ENCODE results near the gene CHCHD3. TPM values are rescaled to one million over a fixed set of nuclear protein-coding genes. Genes with fewer than 3 reads are reported as not detected.

The CHCHD3 gene
- total RNA-seq, 1 experiment from 2014 or later = 149 TPM

GRCh38 chr7:133053321-133053891, 28.5 kb downstream of the CHCHD3 start:
- H3K27me3 ChIP-seq (ENCODE audit: low read length) = no peaks in the 10 kb centered on the region
- no peak overlapping the region; the same call in 1 of the 2 replicates for H3K4me2 ChIP-seq (ENCODE audit: low read length)
- no peak overlapping the region for H3K9ac ChIP-seq (ENCODE audit: low read length)
- TF ChIP-seq CTCF (conservative IDR thresholded peaks at IDR 0.05; ENCODE audit: low read depth, low read length) (no peak), EZH2 (IDR thresholded peaks at IDR 0.05; ENCODE audit: low read length, unreplicated experiment) (no peak), EZH2phosphoT487 (IDR thresholded peaks at IDR 0.05; ENCODE audit: borderline replicate concordance, low read length) (no peak)
- H3K4me3 ChIP-seq (ENCODE audit: low read length) = no peak overlapping the region
- ATAC-seq (peak; percentile 86), DNase-seq (peak; percentile 60)
- H3K9me3 ChIP-seq (ENCODE audit: low read length) = no peaks in the 10 kb centered on the region
- no peaks in the 10 kb centered on the region for H3K36me3 ChIP-seq (ENCODE audit: low read depth, low read length)
- no peaks in the 10 kb centered on the region for H3F3A ChIP-seq (ENCODE audit: low read length, unreplicated experiment)
- H2AFZ ChIP-seq (ENCODE audit: low read length) = no peak overlapping the region
- ChIA-PET POLR2A (ENCODE audit: unreplicated experiment) (no interaction called here), CTCF (no interaction called here)
- H3K9me2 ChIP-seq (replicated peaks; ENCODE audit: low read length) = no peaks in the 10 kb centered on the region
- H4K20me1 ChIP-seq (ENCODE audit: low read length) = peaks cover 14% of the 10 kb centered on the region; the same call in 1 of the 2 replicates
- H3K79me2 ChIP-seq (ENCODE audit: low read length) = peaks cover 88% of the 10 kb centered on the region
- H3K4me1 ChIP-seq (ENCODE audit: insufficient read depth, low read length) = peaks cover 13% of the 10 kb centered on the region
- H3K27ac ChIP-seq (ENCODE audit: low read length) = peak overlapping the region; percentile 42
- no TSS peak for BruUV-seq (replicated peaks)
- intact Hi-C loops (cut with micrococcal nuclease) = no loop called here

- TF ChIP-seq EZH2phosphoT487 (IDR thresholded peaks at IDR 0.05; ENCODE audit: borderline replicate concordance, low read length) = no peak
- TF ChIP-seq EZH2 (IDR thresholded peaks at IDR 0.05; ENCODE audit: low read length, unreplicated experiment) = no peak
- TF ChIP-seq CTCF (conservative IDR thresholded peaks at IDR 0.05; ENCODE audit: low read depth, low read length) = no peak
- BruUV-seq (replicated peaks) = no TSS peak
- Histone ChIP-seq H3K4me3 (ENCODE audit: low read length) (no peak overlapping the region), H3K79me2 (ENCODE audit: low read length) (peaks cover 88% of the 10 kb centered on the region), H3K27ac (ENCODE audit: low read length) (peak overlapping the region; percentile 42), H3K36me3 (ENCODE audit: low read depth, low read length) (no peaks in the 10 kb centered on the region), H3K9me2 (replicated peaks; ENCODE audit: low read length) (no peaks in the 10 kb centered on the region), H2AFZ (ENCODE audit: low read length) (no peak overlapping the region), H3K4me2 (ENCODE audit: low read length) (no peak overlapping the region), H4K20me1 (ENCODE audit: low read length) (peaks cover 14% of the 10 kb centered on the region; the same call in 1 of the 2 replicates), H3K27me3 (ENCODE audit: low read length) (no peaks in the 10 kb centered on the region), H3K9me3 (ENCODE audit: low read length) (no peaks in the 10 kb centered on the region), H3F3A (ENCODE audit: low read length, unreplicated experiment) (no peaks in the 10 kb centered on the region), H3K4me1 (ENCODE audit: insufficient read depth, low read length) (peaks cover 13% of the 10 kb centered on the region), H3K9ac (ENCODE audit: low read length) (no peak overlapping the region)
- no peak for DNase-seq
- CTCF ChIA-PET = no interaction called here
- no peak for ATAC-seq
- intact Hi-C loops (cut with micrococcal nuclease) = no loop called here
- POLR2A ChIA-PET (ENCODE audit: unreplicated experiment) = no interaction called here
These were observed 29.1 kb downstream of the CHCHD3 start for GRCh38 chr7:133052826-133053225.

GRCh38 chr7:133052401-133052756, 29.5 kb downstream of the CHCHD3 start:
- Histone ChIP-seq H3K27ac (ENCODE audit: low read length) (no peak overlapping the region), H3K9me2 (replicated peaks; ENCODE audit: low read length) (no peaks in the 10 kb centered on the region), H3F3A (ENCODE audit: low read length, unreplicated experiment) (no peaks in the 10 kb centered on the region), H3K4me3 (ENCODE audit: low read length) (no peak overlapping the region), H3K9me3 (ENCODE audit: low read length) (no peaks in the 10 kb centered on the region), H3K27me3 (ENCODE audit: low read length) (no peaks in the 10 kb centered on the region), H3K36me3 (ENCODE audit: low read depth, low read length) (no peaks in the 10 kb centered on the region), H3K4me2 (ENCODE audit: low read length) (no peak overlapping the region), H3K9ac (ENCODE audit: low read length) (no peak overlapping the region), H4K20me1 (ENCODE audit: low read length) (peaks cover 14% of the 10 kb centered on the region; the same call in 1 of the 2 replicates), H2AFZ (ENCODE audit: low read length) (no peak overlapping the region), H3K79me2 (ENCODE audit: low read length) (peaks cover 88% of the 10 kb centered on the region), H3K4me1 (ENCODE audit: insufficient read depth, low read length) (peaks cover 13% of the 10 kb centered on the region)
- TF ChIP-seq CTCF (conservative IDR thresholded peaks at IDR 0.05; ENCODE audit: low read depth, low read length) (no peak), EZH2 (IDR thresholded peaks at IDR 0.05; ENCODE audit: low read length, unreplicated experiment) (no peak), EZH2phosphoT487 (IDR thresholded peaks at IDR 0.05; ENCODE audit: borderline replicate concordance, low read length) (no peak)
- ChIA-PET CTCF (no interaction called here), POLR2A (ENCODE audit: unreplicated experiment) (no interaction called here)
- no peak for DNase-seq
- intact Hi-C loops (cut with micrococcal nuclease) = no loop called here
- no peak for ATAC-seq
- BruUV-seq (replicated peaks) = no TSS peak
